HG02943 (cell line): Measurements from ENCODE around the gene GJB1.
"Not testable (repeated sequence)": the region's sequence is repeated elsewhere in the genome, so short reads cannot be mapped to it uniquely, and the experiment has no call there.

ENCODE experiments used
- ATAC-seq: cut with Tn5 transposase; IDR thresholded peaks from one replicate; pipeline ENCODE4 v1.9.1; 2021; ENCODE audit warnings: mild to moderate bottlenecking, low read depth, moderate library complexity; ENCODE audit not compliant: unreplicated experiment

GJB1 gene

GRCh38 chrX:71222929-71223328 lies at the start of gene GJB1:
TSS of gene GJB1 (plus strand) at chrX:71223224. CDS start at chrX:71223708, 484 bp downstream.
- ATAC-seq: no peak

GRCh38 chrX:71173440-71173839 lies 49.6 kb upstream of the GJB1 start:
- no peak for ATAC-seq

GRCh38 chrX:71174795-71175194 lies 48.2 kb upstream of the GJB1 start:
- no peak for ATAC-seq

GRCh38 chrX:71175531-71175930 lies 47.5 kb upstream of the GJB1 start:
- no peak for ATAC-seq

- no peak for ATAC-seq
These were observed 45.7 kb upstream of the GJB1 start for GRCh38 chrX:71177327-71177726.

- ATAC-seq: no peak
These were observed 44.1 kb upstream of the GJB1 start for GRCh38 chrX:71178908-71179307.

GRCh38 chrX:71180579-71181265 lies 42.3 kb upstream of the GJB1 start:
- ATAC-seq: not testable (repeated sequence)

- peak; percentile 49 for ATAC-seq
These were observed 41.5 kb upstream of the GJB1 start for GRCh38 chrX:71181558-71181909.

- ATAC-seq: peak; percentile 88
These were observed 40.9 kb upstream of the GJB1 start for GRCh38 chrX:71181910-71182799.

- ATAC-seq: no peak
These were observed 40.2 kb upstream of the GJB1 start for GRCh38 chrX:71182871-71183270.

GRCh38 chrX:71183341-71183740 lies 39.7 kb upstream of the GJB1 start:
- ATAC-seq: no peak

GRCh38 chrX:71184092-71184491 lies 38.9 kb upstream of the GJB1 start:
- ATAC-seq: no peak

- ATAC-seq: no peak
These were observed 38.1 kb upstream of the GJB1 start for GRCh38 chrX:71184803-71185495.

- no peak for ATAC-seq
These were observed 31.8 kb upstream of the GJB1 start for GRCh38 chrX:71191248-71191647.

GRCh38 chrX:71195964-71196649 lies 26.9 kb upstream of the GJB1 start:
- no peak for ATAC-seq

- ATAC-seq: peak; percentile 58
These were observed 25.0 kb upstream of the GJB1 start for GRCh38 chrX:71198066-71198465.

GRCh38 chrX:71199252-71200008 lies 23.6 kb upstream of the GJB1 start:
- ATAC-seq: no peak

- ATAC-seq: no peak
These were observed 12.2 kb upstream of the GJB1 start for GRCh38 chrX:71210816-71211215.

GRCh38 chrX:71212536-71212935 lies 10.5 kb upstream of the GJB1 start:
- ATAC-seq: no peak

- ATAC-seq: no peak
These were observed 8.9 kb upstream of the GJB1 start for GRCh38 chrX:71214152-71214551.
